Head of caudate nucleus (tissue), 42 donors: Measurements from ENCODE around the gene KCNH6.

ENCODE experiments used
- DNase-seq, 42 donors: peaks; one replicate each; pipeline versions ENCODE4 v3.0.0 to v3.0.0-alpha.2; 2020 to 2021; ENCODE audit warnings: mixed read lengths in 7 of 42
- intact Hi-C: fragments of 100-400 bp; cut with DNase I; formaldehyde crosslinking; loops from one replicate; pipeline ENCODE4 v1.15.0; 2022

KCNH6 gene

DNA sequence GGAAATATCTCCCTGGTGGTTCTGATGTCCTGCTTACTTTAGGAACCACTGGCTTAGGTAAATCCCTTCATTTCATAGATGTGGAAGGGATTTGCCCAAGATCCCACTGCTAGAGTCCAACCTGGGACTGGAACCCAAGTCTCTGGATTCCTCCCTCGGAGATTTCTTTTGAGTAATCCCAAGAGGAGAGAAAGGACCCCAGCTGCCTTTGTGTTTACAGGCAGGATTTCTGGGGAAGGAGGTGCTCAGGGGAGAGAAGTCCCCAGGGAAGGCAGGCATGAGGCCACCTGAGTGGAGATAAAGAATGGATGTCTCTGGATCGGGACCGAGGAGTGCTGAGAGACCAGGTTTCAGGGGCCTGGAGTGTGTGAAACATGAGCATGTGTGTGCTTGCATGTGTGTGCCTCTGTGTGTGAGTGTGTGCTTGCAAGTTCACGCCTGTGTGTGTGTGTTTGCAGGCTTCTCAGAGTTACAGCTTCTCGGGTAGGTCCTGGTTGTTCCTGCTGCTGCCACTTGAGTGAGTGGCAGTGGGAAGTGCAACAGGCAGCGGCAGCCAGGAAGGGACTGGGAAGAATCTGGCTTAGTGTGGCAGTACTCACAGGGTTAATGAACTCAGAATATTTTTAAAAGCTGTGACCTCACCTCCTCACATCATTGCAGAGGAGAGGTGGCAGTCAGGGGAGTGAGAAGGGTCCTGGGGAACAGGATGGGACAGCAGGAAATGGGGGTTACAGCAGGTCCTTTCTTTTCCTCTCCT, 2.2 kb downstream of the KCNH6 start:
- DNase-seq, result no peak
- intact Hi-C loops, result loop anchor here (10.0 kb wide), 1 partner anchor 81 kb away; the partner anchor contains the start of gene CYB561

DNA sequence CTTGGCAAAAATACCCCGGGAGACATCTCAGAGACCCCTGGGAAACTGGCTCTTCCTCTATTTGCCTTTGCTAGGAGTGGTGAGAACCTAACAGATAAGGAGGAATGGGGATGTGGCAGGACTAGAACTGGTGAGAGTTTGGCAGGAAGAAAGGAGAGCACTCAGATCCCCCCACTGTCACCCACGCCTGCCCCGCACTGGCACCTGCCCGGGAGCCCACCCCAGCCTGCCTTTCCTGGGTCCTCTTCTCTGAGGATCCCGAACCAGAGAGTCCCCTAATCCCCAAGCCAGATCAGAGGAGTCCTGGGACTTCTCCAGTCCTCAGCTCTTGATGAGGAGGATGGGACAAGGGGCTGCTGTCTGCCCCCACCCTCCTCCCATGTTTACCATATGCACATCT, 3.7 kb downstream of the KCNH6 start:
- intact Hi-C loops, result loop anchor here (10.0 kb wide), 1 partner anchor 82 kb away; the partner anchor contains the start of gene CYB561
- DNase-seq, result no peak

DNA sequence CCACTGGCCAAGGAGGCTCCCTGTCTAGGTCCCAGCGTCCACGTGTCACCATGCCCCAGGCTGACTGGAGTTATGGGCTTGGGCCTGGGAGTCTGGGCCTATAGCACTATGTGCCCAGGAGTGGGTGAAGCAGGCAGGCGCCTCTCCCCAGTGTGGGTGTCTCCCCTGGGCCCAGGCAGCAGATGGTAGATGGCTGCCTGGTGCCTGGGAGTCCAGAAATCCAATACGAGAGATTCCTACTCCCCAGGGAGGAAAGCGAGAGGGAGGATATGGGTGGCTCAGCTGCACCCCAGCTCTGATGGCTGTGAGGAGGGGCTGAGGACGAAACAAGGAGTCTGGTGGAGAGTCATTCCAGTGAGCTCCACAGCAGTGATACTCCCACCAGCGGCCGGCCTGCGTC, 5.0 kb downstream of the KCNH6 start:
- DNase-seq, result no peak
- intact Hi-C loops, result loop anchor here (10.0 kb wide), 1 partner anchor 83 kb away; the partner anchor contains the start of gene CYB561

DNA sequence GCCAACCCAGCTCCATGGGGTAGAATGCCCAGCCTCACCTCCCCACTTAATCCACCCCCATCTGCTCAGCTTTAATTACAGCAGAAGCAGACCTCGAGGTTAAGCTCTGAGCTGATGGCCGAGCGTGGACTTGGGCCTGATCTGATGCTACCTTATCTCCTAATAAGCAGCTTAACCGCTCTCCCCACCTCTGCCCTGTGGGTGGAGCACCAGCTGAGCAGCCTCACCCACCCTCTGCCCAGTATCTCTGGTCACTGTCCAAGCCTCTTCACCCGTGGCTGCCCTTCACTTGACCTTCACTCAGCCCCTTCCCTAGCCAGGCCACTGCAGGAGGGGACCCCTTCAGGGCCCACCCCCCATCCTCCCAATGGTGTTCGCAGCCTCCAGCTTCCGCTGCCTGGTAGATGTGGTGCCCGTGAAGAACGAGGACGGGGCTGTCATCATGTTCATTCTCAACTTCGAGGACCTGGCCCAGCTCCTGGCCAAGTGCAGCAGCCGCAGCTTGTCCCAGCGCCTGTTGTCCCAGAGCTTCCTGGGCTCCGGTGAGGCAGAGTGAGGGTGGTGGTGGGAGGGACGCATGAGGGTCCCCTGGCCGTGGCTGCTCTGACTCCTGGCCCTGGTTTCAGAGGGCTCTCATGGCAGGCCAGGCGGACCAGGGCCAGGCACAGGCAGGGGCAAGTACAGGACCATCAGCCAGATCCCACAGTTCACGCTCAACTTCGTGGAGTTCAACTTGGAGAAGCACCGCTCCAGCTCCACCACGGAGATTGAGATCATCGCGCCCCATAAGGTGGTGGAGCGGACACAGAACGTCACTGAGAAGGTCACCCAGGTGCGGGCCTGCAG, 6.8 kb downstream of the KCNH6 start:
- intact Hi-C loops, result loop anchor here (10.0 kb wide), 1 partner anchor 85 kb away; the partner anchor contains the start of gene CYB561
- DNase-seq, result no peak

DNA sequence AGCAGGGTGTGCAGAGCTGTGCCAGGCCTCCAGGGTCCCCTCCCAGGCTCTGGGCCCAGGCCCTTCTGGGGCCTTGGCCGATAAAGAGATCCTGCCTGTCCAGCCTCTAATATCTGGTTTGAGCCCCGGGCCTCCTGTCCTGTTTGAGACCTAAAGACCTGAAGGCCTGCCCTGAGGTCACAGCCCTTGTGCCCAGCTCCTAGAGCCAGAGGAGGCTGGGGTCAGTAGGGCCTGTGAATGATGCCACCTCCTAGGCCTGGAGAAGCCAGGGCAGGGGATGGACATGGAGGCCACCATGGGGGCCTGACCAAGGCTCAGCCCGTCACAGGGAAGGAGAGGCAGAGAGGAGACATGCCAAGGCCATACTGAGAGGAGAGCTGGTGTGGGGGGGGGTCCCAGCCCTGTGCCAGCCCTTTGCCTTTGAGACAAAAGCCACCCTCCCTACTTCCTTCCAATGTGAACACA, 7.4 kb downstream of the KCNH6 start:
- DNase-seq, result no peak
- intact Hi-C loops, result no loop called here

DNA sequence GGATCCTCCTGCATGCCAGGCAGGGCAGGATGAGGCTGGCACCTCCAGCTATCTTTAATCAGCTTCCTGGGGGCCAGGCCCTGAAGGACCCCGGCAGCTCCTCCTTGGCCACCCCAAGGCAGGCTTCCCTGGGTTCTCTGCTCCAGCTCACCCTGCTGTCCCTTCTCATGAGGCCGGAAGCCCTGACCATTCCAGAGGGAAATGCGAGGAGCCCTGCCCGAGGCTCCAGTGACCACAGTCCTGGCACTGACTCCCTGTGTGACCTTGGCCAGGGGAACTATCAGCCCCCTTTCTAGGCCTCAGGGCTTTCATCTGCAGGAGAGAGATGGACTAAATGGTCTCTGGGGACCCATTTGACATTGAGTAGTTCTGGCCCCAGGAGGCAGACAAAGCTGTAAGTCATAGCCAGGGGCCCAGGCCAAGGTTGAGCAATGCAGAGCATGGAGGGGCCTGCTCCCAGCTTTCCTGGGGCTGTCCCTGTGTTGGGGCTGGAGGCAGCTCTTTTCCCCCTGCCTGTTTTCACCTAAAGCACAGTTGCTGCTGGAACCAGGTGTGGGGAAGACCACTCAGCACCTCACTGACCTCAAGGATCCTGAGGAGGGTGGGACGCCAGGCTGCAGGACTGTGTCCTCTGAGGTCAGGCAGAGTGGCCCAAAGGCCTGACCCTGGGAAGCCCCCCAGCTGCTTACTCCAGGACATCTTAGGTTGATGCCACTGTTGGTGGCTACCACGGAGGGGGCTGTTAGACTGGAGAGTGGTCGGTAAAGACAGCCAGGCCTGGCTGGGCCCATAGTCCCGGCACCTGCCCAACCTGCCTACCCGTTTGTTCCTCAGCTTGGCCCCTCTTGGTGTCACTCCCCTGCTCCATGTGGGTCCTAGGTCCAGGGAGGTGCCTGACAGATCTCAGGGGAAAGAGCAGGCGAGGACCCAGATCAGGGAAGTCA, 8.1 kb downstream of the KCNH6 start:
- intact Hi-C loops, result no loop called here
- DNase-seq, result no peak

DNA sequence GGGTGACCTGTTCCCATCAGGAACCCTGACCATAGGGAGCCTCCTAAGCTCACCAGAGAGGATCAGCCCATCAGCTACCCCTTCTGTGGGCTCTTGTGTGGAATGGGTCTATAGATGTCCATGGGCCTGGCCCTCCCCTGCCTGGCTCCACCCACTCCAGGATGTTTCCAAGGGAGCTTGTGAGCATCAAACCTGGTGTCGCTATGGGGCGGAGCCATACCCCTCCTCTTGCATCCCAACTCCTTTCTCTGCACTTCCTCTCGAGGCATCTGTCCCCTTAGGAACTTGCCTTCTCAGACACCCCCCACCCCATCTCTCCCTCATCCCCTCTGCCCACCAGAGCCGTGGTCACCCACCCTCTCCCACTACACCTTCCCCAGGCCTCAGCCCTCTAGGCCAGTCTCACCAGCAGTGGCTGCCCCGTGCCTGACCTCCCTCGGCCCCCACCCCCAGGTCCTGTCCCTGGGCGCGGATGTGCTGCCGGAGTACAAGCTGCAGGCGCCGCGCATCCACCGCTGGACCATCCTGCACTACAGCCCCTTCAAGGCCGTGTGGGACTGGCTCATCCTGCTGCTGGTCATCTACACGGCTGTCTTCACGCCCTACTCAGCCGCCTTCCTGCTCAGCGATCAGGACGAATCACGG, 10.4 kb downstream of the KCNH6 start:
- intact Hi-C loops, result no loop called here
- DNase-seq, result no peak

DNA sequence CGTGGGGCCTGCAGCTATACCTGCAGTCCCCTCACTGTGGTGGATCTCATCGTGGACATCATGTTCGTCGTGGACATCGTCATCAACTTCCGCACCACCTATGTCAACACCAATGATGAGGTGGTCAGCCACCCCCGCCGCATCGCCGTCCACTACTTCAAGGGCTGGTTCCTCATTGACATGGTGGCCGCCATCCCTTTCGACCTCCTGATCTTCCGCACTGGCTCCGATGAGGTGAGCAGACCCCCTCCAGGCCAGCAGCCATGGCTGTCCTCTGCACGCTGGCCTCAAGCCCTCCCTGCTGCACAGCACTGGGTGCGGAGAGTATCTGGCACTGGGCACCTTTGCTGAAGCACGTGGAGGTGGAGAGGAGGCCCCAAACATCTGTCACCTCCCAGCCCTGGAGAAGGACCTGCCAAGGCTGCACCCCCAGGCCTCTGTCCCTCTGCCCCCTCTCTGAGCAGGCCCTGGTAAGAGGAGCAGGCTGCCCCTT, 11.0 kb downstream of the KCNH6 start:
- intact Hi-C loops, result no loop called here
- no peak for DNase-seq

DNA sequence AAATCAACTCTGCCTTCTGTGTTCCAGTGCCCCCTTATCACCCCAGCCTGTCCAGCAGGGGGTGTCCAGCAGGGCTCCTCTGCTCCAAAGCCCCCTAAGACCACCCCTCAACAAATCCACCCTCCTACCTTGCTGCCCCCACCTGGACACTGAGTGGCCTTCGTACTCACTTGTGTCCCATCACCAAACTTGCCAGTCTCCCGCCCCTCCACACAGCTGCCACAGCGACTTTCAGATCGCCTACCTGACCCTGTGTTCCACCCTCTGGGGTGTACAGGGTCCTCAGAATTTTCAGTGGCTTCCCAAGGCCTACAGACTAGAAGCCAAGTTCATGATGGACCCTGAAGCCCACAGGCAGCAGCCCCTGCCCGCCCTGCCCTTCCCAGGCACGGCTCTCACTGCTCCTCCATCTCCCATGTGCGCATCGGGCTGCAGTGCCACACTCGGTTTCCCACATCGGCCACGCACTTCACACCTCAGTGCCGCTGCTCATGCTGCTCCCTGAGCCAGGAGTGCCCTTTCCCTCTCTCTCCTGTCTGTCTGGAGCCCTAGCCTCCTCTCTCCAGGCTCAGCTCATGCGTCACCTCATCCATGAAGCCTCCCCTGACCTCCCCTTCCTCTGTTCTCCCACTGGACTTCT, 11.8 kb downstream of the KCNH6 start:
- no peak for DNase-seq
- intact Hi-C loops, result no loop called here

DNA sequence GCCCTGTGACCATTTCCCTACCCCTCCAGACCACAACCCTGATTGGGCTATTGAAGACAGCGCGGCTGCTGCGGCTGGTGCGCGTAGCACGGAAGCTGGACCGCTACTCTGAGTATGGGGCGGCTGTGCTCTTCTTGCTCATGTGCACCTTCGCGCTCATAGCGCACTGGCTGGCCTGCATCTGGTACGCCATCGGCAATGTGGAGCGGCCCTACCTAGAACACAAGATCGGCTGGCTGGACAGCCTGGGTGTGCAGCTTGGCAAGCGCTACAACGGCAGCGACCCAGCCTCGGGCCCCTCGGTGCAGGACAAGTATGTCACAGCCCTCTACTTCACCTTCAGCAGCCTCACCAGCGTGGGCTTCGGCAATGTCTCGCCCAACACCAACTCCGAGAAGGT, 12.5 kb downstream of the KCNH6 start:
- intact Hi-C loops, result no loop called here
- DNase-seq, result no peak

DNA sequence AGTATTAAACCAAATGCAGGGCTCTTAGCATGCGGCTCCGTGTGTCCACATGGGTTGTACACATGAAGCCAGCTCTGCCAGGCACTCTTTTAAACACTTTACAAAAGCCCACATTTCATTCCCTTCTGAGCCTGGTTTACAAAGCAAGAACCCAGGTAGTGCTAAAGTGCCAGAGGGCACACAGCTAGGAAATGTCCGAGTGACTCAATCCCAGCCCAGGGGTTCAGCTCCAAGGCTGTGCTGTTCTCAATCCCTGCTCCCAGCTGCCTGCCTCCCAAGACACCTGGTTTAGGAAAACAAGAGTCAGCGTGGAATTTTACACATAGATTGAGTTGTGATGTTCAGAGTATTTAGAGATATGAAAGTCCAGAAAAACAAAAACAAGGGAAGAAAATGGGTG, 13.8 kb downstream of the KCNH6 start:
- DNase-seq, result no peak

DNA sequence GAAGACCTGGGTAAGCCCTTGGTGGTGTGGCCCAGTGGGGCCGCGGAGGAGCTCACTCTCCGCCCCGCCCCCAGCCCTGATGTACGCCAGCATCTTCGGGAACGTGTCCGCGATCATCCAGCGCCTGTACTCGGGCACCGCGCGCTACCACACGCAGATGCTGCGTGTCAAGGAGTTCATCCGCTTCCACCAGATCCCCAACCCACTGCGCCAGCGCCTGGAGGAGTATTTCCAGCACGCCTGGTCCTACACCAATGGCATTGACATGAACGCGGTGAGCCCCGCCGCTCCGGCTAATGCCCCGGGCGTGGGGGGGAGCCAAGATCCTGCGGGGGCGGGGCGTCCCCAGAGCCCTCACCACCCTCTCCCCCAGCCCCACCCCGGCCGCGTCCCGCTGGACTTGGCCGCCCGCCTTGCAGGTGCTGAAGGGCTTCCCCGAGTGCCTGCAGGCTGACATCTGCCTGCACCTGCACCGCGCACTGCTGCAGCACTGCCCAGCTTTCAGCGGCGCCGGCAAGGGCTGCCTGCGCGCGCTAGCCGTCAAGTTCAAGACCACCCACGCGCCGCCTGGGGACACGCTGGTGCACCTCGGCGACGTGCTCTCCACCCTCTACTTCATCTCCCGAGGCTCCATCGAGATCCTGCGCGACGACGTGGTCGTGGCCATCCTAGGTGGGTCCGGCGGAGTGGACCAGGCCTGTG, 15.0 kb downstream of the KCNH6 start:
- intact Hi-C loops, result no loop called here
- DNase-seq, result peak in 30 of 42 donors; percentile 8 to 60 (median 33)

More for the DNA sequence above, 13.8 kb downstream of the KCNH6 start:
- intact Hi-C loops, result no loop called here

DNA sequence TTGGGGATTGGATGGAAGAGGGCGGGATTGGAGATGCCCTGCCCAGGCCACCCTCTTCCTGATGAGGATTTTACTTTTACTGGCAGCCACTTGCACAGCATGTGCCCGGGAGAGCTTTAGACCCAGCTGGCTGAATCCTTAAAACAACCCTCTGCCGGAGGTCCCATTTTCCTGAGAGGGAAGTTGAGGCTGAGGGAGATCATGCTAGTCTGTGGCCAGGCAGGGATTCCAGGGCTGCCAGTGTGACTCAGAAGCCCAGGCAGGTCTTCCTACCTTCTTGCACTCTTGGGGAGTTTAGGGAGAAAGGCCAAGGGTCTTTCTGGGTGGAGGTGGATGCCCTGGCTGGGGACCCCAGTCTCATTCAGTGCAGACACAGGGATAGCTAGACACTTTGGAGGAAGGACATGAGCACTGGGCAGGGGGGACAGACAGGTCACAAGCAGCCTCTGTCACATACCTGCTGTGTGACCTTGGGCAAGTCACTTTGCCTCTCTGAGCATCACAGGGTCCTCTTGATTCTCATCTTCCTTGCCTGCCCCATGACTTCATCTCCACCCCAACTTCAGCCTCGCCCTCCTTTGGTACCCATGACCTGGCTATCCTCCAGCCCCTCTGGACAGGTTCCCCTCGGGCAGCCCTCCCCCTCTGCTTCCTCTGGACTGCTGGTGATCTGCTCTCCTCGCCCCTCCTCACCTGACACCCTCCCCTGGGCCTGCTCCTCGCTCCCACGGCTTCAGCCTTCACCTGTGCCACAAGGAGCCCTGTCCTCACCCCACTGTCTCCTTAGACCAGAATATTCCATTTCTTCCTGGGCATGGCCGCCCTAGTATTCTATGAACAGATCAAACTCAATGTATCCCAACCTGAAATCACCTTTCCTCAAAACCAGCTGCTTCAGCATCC, 15.8 kb downstream of the KCNH6 start:
- peak in 3 of 42 donors; percentile 3 to 19 (median 16) for DNase-seq
- intact Hi-C loops, result no loop called here

DNA sequence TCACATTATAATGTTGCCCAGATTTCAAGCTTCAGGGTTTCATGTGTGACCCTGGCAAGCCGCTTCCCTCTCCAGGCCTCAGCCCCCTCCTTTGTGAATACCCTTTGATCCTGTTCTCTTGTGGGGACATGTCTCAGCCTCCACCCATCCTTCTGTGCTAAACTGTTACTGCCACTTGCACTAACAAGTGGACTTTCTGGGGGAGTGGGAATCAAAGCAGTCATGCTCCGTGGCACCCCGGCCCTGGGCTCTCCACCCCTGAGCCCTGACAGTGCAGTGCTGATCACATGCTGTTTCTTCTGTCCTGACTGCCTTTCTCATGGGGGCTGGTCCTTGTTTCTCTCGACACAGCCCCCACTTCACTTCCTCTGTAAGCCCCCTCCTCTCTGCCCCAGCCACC, 17.4 kb downstream of the KCNH6 start:
- intact Hi-C loops, result no loop called here

DNA sequence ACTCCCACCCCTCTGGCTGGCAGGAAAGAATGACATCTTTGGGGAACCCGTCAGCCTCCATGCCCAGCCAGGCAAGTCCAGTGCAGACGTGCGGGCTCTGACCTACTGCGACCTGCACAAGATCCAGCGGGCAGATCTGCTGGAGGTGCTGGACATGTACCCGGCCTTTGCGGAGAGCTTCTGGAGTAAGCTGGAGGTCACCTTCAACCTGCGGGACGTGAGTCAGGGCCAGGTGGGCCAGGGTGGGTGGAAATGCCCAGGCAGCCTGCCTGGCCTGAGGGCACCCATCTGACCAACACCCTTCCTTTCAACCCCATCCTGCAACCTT, 19.0 kb downstream of the KCNH6 start:
- intact Hi-C loops, result no loop called here
- peak in 2 of 42 donors; percentile 10 to 21 for DNase-seq

More for the DNA sequence above, 17.4 kb downstream of the KCNH6 start:
- DNase-seq, result peak in 2 of 42 donors; percentile 21 to 24
